Lower lobe of right lung (tissue), 2 donors: Measurements from ENCODE around the gene ABCG2. TPM values are rescaled to one million over a fixed set of nuclear protein-coding genes. Genes with fewer than 3 reads are reported as not detected.

Source experiments
- ATAC-seq, 2 donors: fragments of 200-7000 bp; cut with Tn5 transposase; one replicate each; pipeline ENCODE4 v1.9.1; 2020 to 2022; ENCODE audit warnings: mild to moderate bottlenecking in 2 of 2, moderate library complexity in 2 of 2
- DNase-seq: peaks from one replicate; pipeline ENCODE4 v3.0.0-alpha.2; 2020
- H3K27ac ChIP-seq: fragments of 200-600 bp; one replicate; pipeline ENCODE4 v1.8.0; 2022
- H3K27me3 ChIP-seq: fragments of 200-600 bp; one replicate; pipeline ENCODE4 v1.8.0; 2022; ENCODE audit warnings: low read depth
- H3K36me3 ChIP-seq: fragments of 200-600 bp; one replicate; pipeline ENCODE4 v1.8.0; 2022; ENCODE audit warnings: mild to moderate bottlenecking
- H3K4me1 ChIP-seq: fragments of 200-600 bp; one replicate; pipeline ENCODE4 v1.8.0; 2022
- H3K4me3 ChIP-seq: fragments of 200-600 bp; one replicate; pipeline ENCODE4 v1.8.0; 2022; ENCODE audit warnings: mild to moderate bottlenecking
- H3K9me3 ChIP-seq: fragments of 200-600 bp; one replicate; pipeline ENCODE4 v1.8.0; 2022
- intact Hi-C: fragments of 100-400 bp; cut with DNase I; formaldehyde crosslinking; loops from one replicate; pipeline ENCODE4 v1.11.0; 2022
- total RNA-seq: library from RNA; stranded (reverse); fragmentation: NEBNext Ultra II Directional; extraction: Animal tissue kit (Norgen Biotek cat#: 25700); gene quantifications from one replicate; pipeline ENCODE4 v1.2.1, GENCODE V29; 2021
- TF ChIP-seq, protein P1 (sequence below): fragments of 200-600 bp; IDR thresholded peaks from one replicate; pipeline ENCODE4 v1.8.0; 2022; ENCODE audit warnings: antibody characterized with exemption, mild to moderate bottlenecking
- donor health status: DM: no; HTN: yes; CAD: no; lungs with severe emphysema.

Gene ABCG2
- total RNA-seq, 1 donor from 2014 or later = 9.1 TPM

DNA sequence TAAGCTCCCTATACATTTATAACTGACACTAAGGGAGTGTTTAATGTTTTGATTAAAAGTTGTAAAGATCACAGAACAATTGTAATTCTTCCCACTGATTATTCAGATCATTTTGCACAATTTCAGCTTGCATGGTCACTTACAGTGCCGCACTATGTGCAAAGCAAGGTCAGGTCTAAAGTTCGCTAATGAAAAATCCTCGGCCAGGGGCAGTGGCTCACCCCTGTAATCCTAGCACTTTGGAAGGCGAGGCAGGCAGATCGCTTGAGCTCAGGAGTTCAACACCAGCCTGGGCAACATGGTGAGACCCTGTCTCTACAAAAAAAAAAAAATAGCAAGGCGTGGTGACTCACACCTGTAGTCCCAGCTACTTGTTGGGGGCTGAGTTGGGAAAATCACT lies 94.0 kb downstream of the ABCG2 start:
- no peak overlapping the region for H3K27ac ChIP-seq
- TF ChIP-seq, protein P1, sequence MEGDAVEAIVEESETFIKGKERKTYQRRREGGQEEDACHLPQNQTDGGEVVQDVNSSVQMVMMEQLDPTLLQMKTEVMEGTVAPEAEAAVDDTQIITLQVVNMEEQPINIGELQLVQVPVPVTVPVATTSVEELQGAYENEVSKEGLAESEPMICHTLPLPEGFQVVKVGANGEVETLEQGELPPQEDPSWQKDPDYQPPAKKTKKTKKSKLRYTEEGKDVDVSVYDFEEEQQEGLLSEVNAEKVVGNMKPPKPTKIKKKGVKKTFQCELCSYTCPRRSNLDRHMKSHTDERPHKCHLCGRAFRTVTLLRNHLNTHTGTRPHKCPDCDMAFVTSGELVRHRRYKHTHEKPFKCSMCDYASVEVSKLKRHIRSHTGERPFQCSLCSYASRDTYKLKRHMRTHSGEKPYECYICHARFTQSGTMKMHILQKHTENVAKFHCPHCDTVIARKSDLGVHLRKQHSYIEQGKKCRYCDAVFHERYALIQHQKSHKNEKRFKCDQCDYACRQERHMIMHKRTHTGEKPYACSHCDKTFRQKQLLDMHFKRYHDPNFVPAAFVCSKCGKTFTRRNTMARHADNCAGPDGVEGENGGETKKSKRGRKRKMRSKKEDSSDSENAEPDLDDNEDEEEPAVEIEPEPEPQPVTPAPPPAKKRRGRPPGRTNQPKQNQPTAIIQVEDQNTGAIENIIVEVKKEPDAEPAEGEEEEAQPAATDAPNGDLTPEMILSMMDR = no peak
- no peaks in the 10 kb centered on the region for H3K4me1 ChIP-seq
- H3K27me3 ChIP-seq = no peaks in the 10 kb centered on the region
- peaks cover 76% of the 10 kb centered on the region for H3K36me3 ChIP-seq
- no peaks in the 10 kb centered on the region for H3K9me3 ChIP-seq
- H3K4me3 ChIP-seq = no peak overlapping the region
- DNase-seq (no peak), ATAC-seq (no peak)
- intact Hi-C loops = no loop called here

DNA sequence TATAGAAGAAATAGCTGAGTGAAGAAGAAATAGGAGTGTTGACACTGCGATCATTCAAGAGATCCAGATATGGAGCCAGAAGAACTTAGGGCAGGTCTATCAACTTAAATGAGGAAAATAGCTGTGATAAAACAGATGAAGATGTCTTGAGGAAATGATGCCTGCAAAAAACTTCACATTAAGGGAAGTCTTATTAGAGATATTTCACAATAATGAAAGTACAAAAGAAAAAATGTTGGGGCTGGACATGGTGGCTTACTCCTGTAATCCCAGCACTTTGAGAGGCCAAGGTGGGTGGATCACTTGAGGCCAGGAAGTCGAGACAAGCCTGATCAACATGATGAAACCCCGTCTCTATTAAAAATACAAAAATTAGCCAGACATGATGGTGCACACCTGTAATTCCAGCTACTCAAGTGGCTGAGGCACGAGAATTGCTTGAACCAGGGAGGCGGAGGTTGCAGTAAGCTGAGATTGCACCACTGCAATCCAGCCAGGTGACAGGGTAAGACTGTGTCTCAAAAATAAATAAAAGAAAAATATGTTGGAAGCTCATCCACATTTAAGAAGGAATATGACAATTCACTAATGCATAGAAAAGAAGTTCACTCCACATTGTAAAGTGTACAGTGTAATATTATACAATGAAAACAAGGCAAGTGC lies 94.7 kb downstream of the ABCG2 start:
- no peaks in the 10 kb centered on the region for H3K4me1 ChIP-seq
- H3K36me3 ChIP-seq = peaks cover 81% of the 10 kb centered on the region
- DNase-seq (no peak), ATAC-seq (no peak)
- intact Hi-C loops = no loop called here
- H3K4me3 ChIP-seq = no peak overlapping the region
- TF ChIP-seq, protein P1 = no peak
- no peaks in the 10 kb centered on the region for H3K9me3 ChIP-seq
- no peaks in the 10 kb centered on the region for H3K27me3 ChIP-seq
- no peak overlapping the region for H3K27ac ChIP-seq

DNA sequence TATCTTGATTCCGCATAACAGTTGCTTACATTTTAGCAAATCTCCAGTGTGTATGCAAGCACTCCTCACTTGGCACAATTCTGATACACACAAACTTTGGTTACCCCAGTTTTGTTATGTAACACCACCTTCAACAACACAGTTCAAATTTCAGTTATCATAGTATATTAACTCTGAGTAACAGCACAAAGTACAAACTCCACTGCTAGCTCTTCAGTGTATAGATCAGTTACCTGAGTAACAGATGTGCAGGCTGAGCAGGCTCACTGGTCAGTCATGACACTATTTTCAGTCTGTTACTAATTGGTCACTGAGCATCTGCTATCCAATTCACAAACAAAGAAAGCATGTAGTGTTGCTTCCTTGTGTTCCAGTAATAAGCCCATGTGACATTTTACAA lies 95.6 kb downstream of the ABCG2 start:
- TF ChIP-seq, protein P1 = no peak
- H3K9me3 ChIP-seq = no peaks in the 10 kb centered on the region
- no peaks in the 10 kb centered on the region for H3K27me3 ChIP-seq
- no peaks in the 10 kb centered on the region for H3K4me1 ChIP-seq
- intact Hi-C loops = no loop called here
- DNase-seq = no peak
- no peak for ATAC-seq
- no peak overlapping the region for H3K27ac ChIP-seq
- H3K36me3 ChIP-seq = peaks cover 77% of the 10 kb centered on the region
- H3K4me3 ChIP-seq = no peak overlapping the region

DNA sequence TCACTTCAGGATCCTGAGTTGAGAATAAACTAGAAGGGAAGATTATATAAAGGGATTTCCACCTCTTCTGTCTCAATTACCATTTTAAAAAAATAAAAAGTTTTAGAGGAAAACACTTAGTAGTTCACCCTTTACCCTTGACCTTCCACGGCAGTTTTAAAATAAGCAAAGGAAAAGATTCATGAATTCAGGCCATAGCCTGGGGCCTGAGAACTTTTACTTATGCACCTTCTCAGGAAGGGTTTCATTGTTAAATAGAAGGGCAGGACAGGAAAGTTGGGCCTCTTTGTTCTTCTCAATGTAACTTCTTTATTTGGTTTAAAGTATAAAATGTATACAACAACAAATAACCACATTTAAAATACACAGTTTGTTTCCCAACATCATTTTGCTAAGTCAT lies 96.1 kb downstream of the ABCG2 start:
- DNase-seq = no peak
- Histone ChIP-seq H3K9me3 (no peaks in the 10 kb centered on the region), H3K27ac (no peak overlapping the region), H3K4me3 (no peak overlapping the region), H3K36me3 (peaks cover 77% of the 10 kb centered on the region), H3K27me3 (no peaks in the 10 kb centered on the region), H3K4me1 (no peaks in the 10 kb centered on the region)
- no peak for ATAC-seq
- TF ChIP-seq, protein P1 = no peak
- intact Hi-C loops = no loop called here

DNA sequence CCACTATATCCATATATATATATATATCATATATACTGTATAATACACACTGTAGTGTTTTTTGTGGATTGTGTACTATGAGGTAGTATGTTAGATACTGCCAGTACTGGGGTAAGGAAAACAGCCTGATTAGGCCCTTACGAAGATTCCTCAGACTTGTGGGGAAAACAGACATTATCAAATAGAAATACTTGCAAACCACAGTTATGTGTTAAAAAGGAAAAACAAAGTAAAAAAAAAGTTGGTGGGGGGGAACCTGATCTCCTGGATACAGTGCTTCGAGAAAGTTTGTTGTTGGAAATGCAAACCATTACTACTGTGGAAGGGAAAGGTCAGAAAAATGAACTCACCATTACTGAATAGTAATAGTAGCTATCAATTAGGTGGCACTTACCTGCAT lies 98.0 kb downstream of the ABCG2 start:
- H3K4me1 ChIP-seq = no peaks in the 10 kb centered on the region
- no peak for ATAC-seq
- H3K36me3 ChIP-seq = peaks cover 77% of the 10 kb centered on the region
- no peak overlapping the region for H3K4me3 ChIP-seq
- no peak for DNase-seq
- H3K27me3 ChIP-seq = no peaks in the 10 kb centered on the region
- no peak overlapping the region for H3K27ac ChIP-seq
- H3K9me3 ChIP-seq = no peaks in the 10 kb centered on the region
- TF ChIP-seq, protein P1 = no peak
- intact Hi-C loops = no loop called here

DNA sequence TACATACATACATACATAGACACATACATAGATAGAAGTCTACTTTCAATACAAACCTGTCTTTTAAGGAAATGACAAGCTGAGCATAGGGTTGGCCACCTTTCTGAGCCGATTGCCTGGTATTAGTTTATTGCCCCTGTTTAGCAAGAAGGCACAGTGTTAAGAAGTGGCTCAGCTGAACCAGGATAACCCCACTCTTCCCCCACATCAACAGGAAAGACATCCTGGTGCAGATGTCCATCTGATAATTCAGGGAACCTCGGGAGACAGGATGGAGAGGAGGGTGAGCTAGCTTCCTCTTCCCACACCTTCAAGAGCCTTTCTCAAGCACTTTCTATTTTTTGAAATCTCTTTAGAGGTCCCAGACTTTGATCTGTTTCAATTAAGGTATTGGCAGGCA lies 98.7 kb downstream of the ABCG2 start:
- H3K36me3 ChIP-seq = peaks cover 75% of the 10 kb centered on the region
- no peak overlapping the region for H3K4me3 ChIP-seq
- no peaks in the 10 kb centered on the region for H3K27me3 ChIP-seq
- H3K4me1 ChIP-seq = no peaks in the 10 kb centered on the region
- DNase-seq (no peak), ATAC-seq (no peak)
- no peaks in the 10 kb centered on the region for H3K9me3 ChIP-seq
- TF ChIP-seq, protein P1 = no peak
- H3K27ac ChIP-seq = no peak overlapping the region
- intact Hi-C loops = no loop called here
